Fibroblast of the conjunctiva (primary cell): ENCODE measurements around the gene NCBP3.
"Not testable (repeated sequence)": the region's sequence is repeated elsewhere in the genome, so short reads cannot be mapped to it uniquely, and the experiment has no call there.

Experiments used
- DNase-seq: peaks from one replicate; pipeline ENCODE4 v3.0.0-alpha.2; 2010; ENCODE audit warnings: low read depth

NCBP3 gene

GRCh38 chr17:3792481-3792880, 53.6 kb downstream of the NCBP3 start:
- DNase-seq: no peak

GRCh38 chr17:3788200-3788599, 57.8 kb downstream of the NCBP3 start:
- DNase-seq: no peak

GRCh38 chr17:3785323-3785722, 60.7 kb downstream of the NCBP3 start:
- not testable (repeated sequence) for DNase-seq

GRCh38 chr17:3782751-3783150, 63.3 kb downstream of the NCBP3 start:
- no peak for DNase-seq

GRCh38 chr17:3780986-3781385, 65.1 kb downstream of the NCBP3 start:
- DNase-seq: no peak

- no peak for DNase-seq
Measured at GRCh38 chr17:3777366-3778120, 68.5 kb downstream of the NCBP3 start.

GRCh38 chr17:3773966-3774365, 72.1 kb downstream of the NCBP3 start:
- no peak for DNase-seq

- no peak for DNase-seq
Measured at GRCh38 chr17:3773511-3773910, 72.5 kb downstream of the NCBP3 start.

- DNase-seq: no peak
Measured at GRCh38 chr17:3772764-3773163, 73.3 kb downstream of the NCBP3 start.

GRCh38 chr17:3771140-3771539, 74.9 kb downstream of the NCBP3 start:
- no peak for DNase-seq

GRCh38 chr17:3770466-3770865, 75.6 kb downstream of the NCBP3 start:
- DNase-seq: no peak

GRCh38 chr17:3768769-3769168, 77.3 kb downstream of the NCBP3 start:
- no peak for DNase-seq

GRCh38 chr17:3768341-3768740, 77.7 kb downstream of the NCBP3 start:
- no peak for DNase-seq

- DNase-seq: no peak
Measured at GRCh38 chr17:3766779-3767178, 79.3 kb downstream of the NCBP3 start.

- DNase-seq: no peak
Measured at GRCh38 chr17:3765981-3766380, 80.1 kb downstream of the NCBP3 start.

GRCh38 chr17:3763777-3764170, 82.3 kb downstream of the NCBP3 start:
- no peak for DNase-seq

- DNase-seq: no peak
Measured at GRCh38 chr17:3762922-3763776, 82.9 kb downstream of the NCBP3 start.

- no peak for DNase-seq
Measured at GRCh38 chr17:3761918-3762380, 84.1 kb downstream of the NCBP3 start.

GRCh38 chr17:3761036-3761917, 84.8 kb downstream of the NCBP3 start:
- DNase-seq: no peak

- DNase-seq: no peak
Measured at GRCh38 chr17:3759597-3760216, 86.3 kb downstream of the NCBP3 start.

GRCh38 chr17:3755335-3756030, 90.6 kb downstream of the NCBP3 start:
- no peak for DNase-seq
